Loucy (cell line): ENCODE measurements around the gene FSTL4.

ENCODE experiments used
- CTCF ChIP-seq: fragments of 200-600 bp; sonication (generic); conservative IDR thresholded peaks from 2 replicates; pipeline ENCODE4 v1.5.1; 2014; ENCODE audit warnings: mild to moderate bottlenecking, antibody characterized with exemption, low read length
- EZH2phosphoT487 ChIP-seq: fragments of 200-600 bp; IDR thresholded peaks from 2 replicates; pipeline ENCODE4 v1.6.1; 2018; ENCODE audit warnings: antibody characterized with exemption, mild to moderate bottlenecking, moderate library complexity, borderline replicate concordance

DNA sequence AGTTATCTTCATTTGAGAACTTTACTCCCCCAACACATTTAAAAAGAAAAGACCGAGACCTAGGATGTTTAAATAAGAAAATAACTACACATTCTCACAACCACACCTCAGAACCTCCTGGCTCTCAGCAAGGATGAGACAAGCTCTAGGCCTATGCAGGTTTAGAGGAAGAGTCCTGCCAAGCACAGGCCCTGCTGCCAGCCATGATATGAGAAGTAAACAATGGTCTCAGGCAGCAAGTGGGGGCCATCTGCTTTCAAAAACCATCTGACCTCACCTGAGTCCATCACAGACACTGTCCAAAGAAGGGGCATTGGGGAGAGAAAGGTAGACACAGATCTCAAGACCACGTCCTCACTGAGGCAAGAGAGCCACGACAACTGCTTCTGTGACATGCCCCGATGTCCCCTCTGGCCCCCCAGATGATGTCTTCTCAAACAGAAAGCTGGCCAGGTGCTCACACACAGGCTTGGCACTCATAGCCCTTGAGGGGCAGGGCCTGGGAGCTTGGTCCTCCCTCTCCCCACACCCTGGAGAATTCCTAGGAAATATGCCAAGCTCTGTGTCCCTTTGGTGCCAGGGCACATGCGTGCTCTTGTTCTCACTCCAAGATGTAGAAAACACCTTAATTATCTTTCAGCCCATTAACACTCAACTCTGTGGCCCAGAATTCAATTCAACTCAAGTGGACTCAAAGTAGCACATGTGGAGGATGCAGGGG, 150.4 kb downstream of the FSTL4 start:
- TF ChIP-seq CTCF = no peak
- TF ChIP-seq EZH2phosphoT487 = no peak
